DOHH2 (cell line): ENCODE data around the gene GOLGA1.

Source experiments
- H3F3A ChIP-seq: fragments of 200-600 bp; sonication (generic), shearing (Covaris generic); 2 replicates; pipeline ENCODE4 v1.6.0; 2016; ENCODE audit warnings: antibody characterized with exemption, mild to moderate bottlenecking; ENCODE audit not compliant: control insufficient read depth, insufficient read depth
- H3K27ac ChIP-seq: fragments of 200-600 bp; sonication (generic); 2 replicates; pipeline ENCODE4 v1.5.1; 2014; ENCODE audit warnings: low read depth, mild to moderate bottlenecking, low read length, moderate library complexity
- H3K27me3 ChIP-seq: fragments of 200-600 bp; sonication (generic); 2 replicates; pipeline ENCODE4 v1.6.1; 2014; ENCODE audit warnings: mild to moderate bottlenecking, low read length, mixed read lengths; ENCODE audit not compliant: control insufficient read depth
- H3K36me3 ChIP-seq: fragments of 200-600 bp; sonication (generic); 2 replicates; pipeline ENCODE4 v1.6.1; 2014; ENCODE audit warnings: mild to moderate bottlenecking, low read length, moderate library complexity, mixed read lengths; ENCODE audit not compliant: control insufficient read depth
- H3K4me1 ChIP-seq: fragments of 200-600 bp; sonication (generic); 2 replicates; pipeline ENCODE4 v1.6.1; 2014; ENCODE audit warnings: mild to moderate bottlenecking, low read length, mixed read lengths; ENCODE audit not compliant: control insufficient read depth
- H3K4me2 ChIP-seq: fragments of 200-600 bp; sonication (generic); 2 replicates; pipeline ENCODE4 v1.6.0; 2014; ENCODE audit warnings: mild to moderate bottlenecking, low read length, moderate library complexity
- H3K4me3 ChIP-seq: fragments of 200-600 bp; sonication (generic); 2 replicates; pipeline ENCODE4 v1.5.1; 2014; ENCODE audit warnings: mild to moderate bottlenecking, low read length, mixed read lengths
- H3K79me2 ChIP-seq: fragments of 200-600 bp; sonication (generic); 2 replicates; pipeline ENCODE4 v1.6.1; 2014; ENCODE audit warnings: mild to moderate bottlenecking, low read length, mixed read lengths; ENCODE audit not compliant: control insufficient read depth
- H3K9me2 ChIP-seq: fragments of 200-600 bp; sonication (generic); replicated peaks from 2 replicates; pipeline ENCODE4 v1.6.1; 2014; ENCODE audit warnings: mild to moderate bottlenecking, low read length, mixed read lengths; ENCODE audit not compliant: control insufficient read depth
- H3K9me3 ChIP-seq: fragments of 200-600 bp; sonication (generic); 2 replicates; pipeline ENCODE4 v1.6.1; 2014; ENCODE audit warnings: antibody characterized with exemption, low read length, mixed read lengths; ENCODE audit not compliant: control insufficient read depth, insufficient read depth
- H4K20me1 ChIP-seq: fragments of 200-600 bp; sonication (generic); 2 replicates; pipeline ENCODE4 v1.6.0; 2014; ENCODE audit warnings: low read depth, mild to moderate bottlenecking, antibody characterized with exemption, low read length, moderate library complexity; ENCODE audit not compliant: control insufficient read depth, insufficient read depth
- CTCF ChIP-seq: fragments of 200-600 bp; sonication (generic); IDR thresholded peaks from one replicate; pipeline ENCODE4 v1.5.1; 2014; ENCODE audit warnings: antibody characterized with exemption, mild to moderate bottlenecking, low read depth, low read length; ENCODE audit not compliant: poor library complexity, severe bottlenecking
- EZH2phosphoT487 ChIP-seq: fragments of 200-600 bp; sonication (generic); IDR thresholded peaks from 2 replicates; pipeline ENCODE4 v1.6.1; 2017; ENCODE audit warnings: borderline replicate concordance, mild to moderate bottlenecking, antibody characterized with exemption, low read length, moderate library complexity, mixed read lengths

The GOLGA1 gene

GRCh38 chr9:124880501-124880900 lies 60.4 kb downstream of the GOLGA1 start:
- Histone ChIP-seq H3K4me2 (no peak overlapping the region), H3K9me2 (no peaks in the 10 kb centered on the region), H3K27me3 (no peaks in the 10 kb centered on the region), H4K20me1 (peaks cover 3% of the 10 kb centered on the region; the same call in 1 of the 2 replicates), H3K27ac (no peak overlapping the region), H3K4me3 (no peak overlapping the region), H3K36me3 (peaks cover 57% of the 10 kb centered on the region), H3F3A (peaks cover 30% of the 10 kb centered on the region), H3K79me2 (peaks cover 3% of the 10 kb centered on the region), H3K4me1 (peaks cover 9% of the 10 kb centered on the region), H3K9me3 (no peaks in the 10 kb centered on the region)
- TF ChIP-seq EZH2phosphoT487 (no peak), CTCF (no peak)

GRCh38 chr9:124879226-124879625 lies 61.7 kb downstream of the GOLGA1 start:
- H3K36me3 ChIP-seq = peaks cover 69% of the 10 kb centered on the region

GRCh38 chr9:124878518-124878917 lies 62.4 kb downstream of the GOLGA1 start:
- Histone ChIP-seq H3K4me3 (no peak overlapping the region), H3K9me2 (no peaks in the 10 kb centered on the region), H4K20me1 (peaks cover 9% of the 10 kb centered on the region), H3K79me2 (peaks cover 23% of the 10 kb centered on the region), H3K9me3 (no peaks in the 10 kb centered on the region), H3K4me1 (peaks cover 12% of the 10 kb centered on the region), H3K4me2 (no peak overlapping the region), H3K36me3 (peaks cover 76% of the 10 kb centered on the region), H3K27ac (no peak overlapping the region), H3K27me3 (no peaks in the 10 kb centered on the region), H3F3A (peaks cover 30% of the 10 kb centered on the region)
- TF ChIP-seq EZH2phosphoT487 = no peak
- TF ChIP-seq CTCF = no peak

More at GRCh38 chr9:124879226-124879625, 61.7 kb downstream of the GOLGA1 start:
- H3K4me2 ChIP-seq = no peak overlapping the region
- H3K4me3 ChIP-seq = no peak overlapping the region
- TF ChIP-seq CTCF (no peak), EZH2phosphoT487 (no peak)
- H3K9me2 ChIP-seq = no peaks in the 10 kb centered on the region
- peaks cover 16% of the 10 kb centered on the region for H3K79me2 ChIP-seq
- H4K20me1 ChIP-seq = peaks cover 3% of the 10 kb centered on the region; the same call in 1 of the 2 replicates
- H3K4me1 ChIP-seq = peaks cover 9% of the 10 kb centered on the region
- H3K27me3 ChIP-seq = no peaks in the 10 kb centered on the region
- peaks cover 30% of the 10 kb centered on the region for H3F3A ChIP-seq
- no peak overlapping the region for H3K27ac ChIP-seq
- H3K9me3 ChIP-seq = no peaks in the 10 kb centered on the region
